ENCODE data around the gene TMEM62. TPM values are rescaled to one million over a fixed set of nuclear protein-coding genes. Genes with fewer than 3 reads are reported as not detected.
A peak's percentile ranks its signal among the peaks of the same experiment; 100 is the strongest.

The TMEM62 gene
- total and polyA plus RNA-seq, 2 experiments from 2014 or later = 6.5 to 11.2 TPM

DNA sequence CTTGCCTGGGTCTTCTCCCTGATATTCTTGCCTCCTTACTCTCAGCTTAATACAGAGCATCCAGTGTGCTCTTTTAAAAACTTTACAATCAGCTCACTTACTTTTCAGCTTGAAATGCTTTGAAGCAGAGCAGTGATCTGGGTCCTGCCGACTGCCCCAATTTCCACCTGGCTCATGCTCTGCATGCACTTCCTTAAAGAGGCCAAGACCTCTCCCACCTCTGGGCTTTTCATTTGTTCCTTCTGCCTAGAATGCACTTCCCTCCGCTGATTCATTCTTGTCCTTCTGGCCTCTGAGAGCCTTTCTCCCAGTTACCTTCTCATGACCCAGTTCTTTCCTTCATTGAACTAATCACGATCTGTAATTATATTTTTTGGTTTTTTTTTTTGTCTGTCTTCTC lies 49.9 kb downstream of the TMEM62 start:
- 78 to 80% methylated on average over 3 of the region's 3 CpGs for WGBS, 2 experiments (ENCODE audit: low coverage in 1 of 2, low lambda C conversion rate in 2 of 2, missing lambda C conversion rate in 2 of 2)
- in situ Hi-C loops (cut with MboI) = no loop called here

DNA sequence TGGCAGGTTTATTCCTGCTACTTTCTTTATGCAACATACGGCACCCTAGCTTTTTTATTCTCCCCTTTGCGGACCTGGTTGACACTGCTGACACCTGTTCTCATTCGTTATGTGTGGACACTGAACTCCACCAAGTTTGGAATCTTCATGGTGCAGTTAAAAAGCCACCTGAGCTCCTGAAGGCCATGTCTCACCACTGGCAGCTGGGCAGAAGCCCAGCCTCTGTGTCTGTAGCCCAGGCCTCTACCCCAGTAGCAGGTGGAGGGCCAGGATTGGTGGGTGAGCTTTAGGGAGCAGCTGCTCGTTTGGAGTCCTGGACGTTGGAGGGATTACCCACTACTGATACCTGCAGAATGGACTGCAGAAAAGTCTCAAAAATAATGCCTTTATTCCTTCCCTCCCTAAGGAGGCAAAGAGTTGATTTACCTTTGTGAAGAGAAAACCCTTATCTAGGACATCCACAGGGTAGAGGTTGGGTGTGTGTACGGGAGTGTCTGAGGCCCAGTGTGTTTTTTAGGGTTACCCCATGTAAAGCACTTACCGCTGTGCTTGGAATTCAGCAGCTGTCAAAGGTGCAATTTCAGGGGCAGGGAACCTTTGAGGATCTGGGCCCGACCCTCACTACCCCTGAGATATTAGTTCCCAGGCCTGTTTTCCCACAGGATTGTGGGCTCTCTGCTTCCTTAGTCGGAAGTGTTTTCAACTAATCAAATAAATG lies 51.2 kb downstream of the TMEM62 start:
- H3K36me3 ChIP-seq (ENCODE audit: low read depth) = peaks cover 5% of the 10 kb centered on the region
- H2AFZ ChIP-seq = peak overlapping the region; percentile 76
- 68 to 69% methylated on average over 9 of the region's 9 CpGs for WGBS, 2 experiments (ENCODE audit: low coverage in 1 of 2, low lambda C conversion rate in 2 of 2, missing lambda C conversion rate in 2 of 2)
- peak overlapping the region; percentile 47 for H3K4me2 ChIP-seq (ENCODE audit: unreplicated experiment)
- H4K20me1 ChIP-seq (ENCODE audit: insufficient read depth) = no peaks in the 10 kb centered on the region
- H3K27me3 ChIP-seq (replicated peaks; ENCODE audit: insufficient read depth) = no peaks in the 10 kb centered on the region
- DNase-seq = no peak
- H3K79me2 ChIP-seq (ENCODE audit: insufficient read depth) = peaks cover 26% of the 10 kb centered on the region
- no peaks in the 10 kb centered on the region for H3K9me3 ChIP-seq (ENCODE audit: low read depth)
- H3K4me1 ChIP-seq (ENCODE audit: insufficient read depth) = peaks cover 6% of the 10 kb centered on the region; the same call in 1 of the 2 replicates
- peak overlapping the region; percentile 92 for H3K9ac ChIP-seq
- no peak for TF ChIP-seq EZH2phosphoT487 (IDR thresholded peaks at IDR 0.05; ENCODE audit: insufficient read depth, low read depth)
- TF ChIP-seq EZH2 (IDR thresholded peaks at IDR 0.05; ENCODE audit: insufficient read depth, poor library complexity, severe bottlenecking) = no peak
- no peaks in the 10 kb centered on the region for H3K9me2 ChIP-seq (ENCODE audit: insufficient read depth)
- H3K4me3 ChIP-seq = peak overlapping the region; percentile 86
- H3F3A ChIP-seq (ENCODE audit: insufficient read depth) = peaks cover 25% of the 10 kb centered on the region
- in situ Hi-C loops (cut with MboI) = no loop called here
- peak overlapping the region; percentile 57; the same call in 1 of the 2 replicates for H3K27ac ChIP-seq

More for the DNA sequence above, 49.9 kb downstream of the TMEM62 start:
- no peaks in the 10 kb centered on the region for H3K27me3 ChIP-seq (replicated peaks; ENCODE audit: insufficient read depth)
- no peak overlapping the region for H3K4me2 ChIP-seq (ENCODE audit: unreplicated experiment)
- no peaks in the 10 kb centered on the region for H3K36me3 ChIP-seq (ENCODE audit: low read depth)
- no peak overlapping the region for H3K4me3 ChIP-seq
- H4K20me1 ChIP-seq (ENCODE audit: insufficient read depth) = no peaks in the 10 kb centered on the region
- no peaks in the 10 kb centered on the region for H3K9me2 ChIP-seq (ENCODE audit: insufficient read depth)
- TF ChIP-seq EZH2 (IDR thresholded peaks at IDR 0.05; ENCODE audit: insufficient read depth, poor library complexity, severe bottlenecking) (no peak), EZH2phosphoT487 (IDR thresholded peaks at IDR 0.05; ENCODE audit: insufficient read depth, low read depth) (no peak)
- H3K27ac ChIP-seq = no peak overlapping the region
- no peaks in the 10 kb centered on the region for H3K9me3 ChIP-seq (ENCODE audit: low read depth)
- H3K79me2 ChIP-seq (ENCODE audit: insufficient read depth) = peaks cover 23% of the 10 kb centered on the region
- H3K9ac ChIP-seq = no peak overlapping the region
- H3F3A ChIP-seq (ENCODE audit: insufficient read depth) = peaks cover 25% of the 10 kb centered on the region
- peaks cover 6% of the 10 kb centered on the region; the same call in 1 of the 2 replicates for H3K4me1 ChIP-seq (ENCODE audit: insufficient read depth)
- no peak overlapping the region for H2AFZ ChIP-seq
- no peak for DNase-seq

DNA sequence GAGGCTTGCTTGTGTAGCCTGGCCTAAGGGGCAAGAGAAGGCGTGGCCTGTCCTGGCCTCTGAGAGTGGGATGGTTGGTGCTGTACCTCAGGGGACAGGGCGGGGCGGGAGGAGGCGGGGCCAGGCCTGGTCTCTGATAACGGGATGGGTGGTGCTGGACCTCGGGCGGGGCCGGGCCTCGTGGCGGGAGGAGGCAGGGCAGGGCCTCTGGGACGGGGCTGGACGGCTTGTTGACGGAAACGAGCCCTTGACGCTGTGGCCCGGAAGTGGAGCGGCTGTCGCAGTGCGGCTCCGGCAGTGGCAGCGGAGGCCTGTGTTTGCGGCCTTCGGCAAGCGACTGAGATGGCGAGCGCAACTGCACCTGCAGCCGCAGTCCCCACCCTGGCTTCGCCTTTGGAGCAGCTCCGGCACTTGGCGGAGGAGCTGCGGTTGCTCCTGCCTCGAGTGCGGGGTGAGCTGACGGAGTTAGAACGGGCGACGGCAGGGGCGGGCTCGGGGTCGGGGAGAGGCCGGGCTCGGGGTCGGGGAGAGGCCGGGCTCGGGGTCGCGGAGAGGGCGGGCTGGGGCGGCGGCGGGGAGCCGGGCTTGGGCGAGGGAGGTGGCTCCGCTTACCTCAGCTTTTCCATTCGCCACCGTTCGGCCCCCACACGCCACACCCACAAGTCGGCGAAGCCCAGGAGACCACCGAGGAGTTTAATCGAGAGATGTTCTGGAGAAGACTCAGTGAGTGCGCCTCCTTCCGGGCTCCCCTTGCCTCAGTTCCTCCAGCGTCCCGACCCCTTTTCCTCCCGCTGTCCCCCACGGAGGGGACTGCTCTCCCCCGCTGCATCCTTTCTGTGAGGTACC lies 52.0 kb downstream of the TMEM62 start, which contains the start of gene CCNDBP1:
CCNDBP1 (plus strand) TSS at position 247 of the 846 bp plus-strand sequence; CDS start at position 343, 96 bp downstream.
- WGBS, 2 experiments (ENCODE audit: low coverage in 1 of 2, low lambda C conversion rate in 2 of 2, missing lambda C conversion rate in 2 of 2) = 1% methylated on average over 31 to 65 of the region's 69 CpGs
- peaks cover 26% of the 10 kb centered on the region for H3K79me2 ChIP-seq (ENCODE audit: insufficient read depth)
- H3F3A ChIP-seq (ENCODE audit: insufficient read depth) = peaks cover 25% of the 10 kb centered on the region
- H3K4me2 ChIP-seq (ENCODE audit: unreplicated experiment) = peak within 1 kb of the TSS; percentile 89
- TF ChIP-seq EZH2phosphoT487 (IDR thresholded peaks at IDR 0.05; ENCODE audit: insufficient read depth, low read depth) (no peak), EZH2 (IDR thresholded peaks at IDR 0.05; ENCODE audit: insufficient read depth, poor library complexity, severe bottlenecking) (no peak)
- H3K27me3 ChIP-seq (replicated peaks; ENCODE audit: insufficient read depth) = no peaks in the 10 kb centered on the region
- peak within 1 kb of the TSS; percentile 86 for H3K4me3 ChIP-seq
- peaks cover 6% of the 10 kb centered on the region; the same call in 1 of the 2 replicates for H3K4me1 ChIP-seq (ENCODE audit: insufficient read depth)
- H3K36me3 ChIP-seq (ENCODE audit: low read depth) = peaks cover 7% of the 10 kb centered on the region
- peak; percentile 86 for DNase-seq
- no peaks in the 10 kb centered on the region for H4K20me1 ChIP-seq (ENCODE audit: insufficient read depth)
- H3K27ac ChIP-seq = peak within 1 kb of the TSS; percentile 57
- H3K9me3 ChIP-seq (ENCODE audit: low read depth) = no peaks in the 10 kb centered on the region
- H2AFZ ChIP-seq = peak within 1 kb of the TSS; percentile 76
- in situ Hi-C loops (cut with MboI) = no loop called here
- peak within 1 kb of the TSS; percentile 92 for H3K9ac ChIP-seq
- H3K9me2 ChIP-seq (ENCODE audit: insufficient read depth) = no peaks in the 10 kb centered on the region

DNA sequence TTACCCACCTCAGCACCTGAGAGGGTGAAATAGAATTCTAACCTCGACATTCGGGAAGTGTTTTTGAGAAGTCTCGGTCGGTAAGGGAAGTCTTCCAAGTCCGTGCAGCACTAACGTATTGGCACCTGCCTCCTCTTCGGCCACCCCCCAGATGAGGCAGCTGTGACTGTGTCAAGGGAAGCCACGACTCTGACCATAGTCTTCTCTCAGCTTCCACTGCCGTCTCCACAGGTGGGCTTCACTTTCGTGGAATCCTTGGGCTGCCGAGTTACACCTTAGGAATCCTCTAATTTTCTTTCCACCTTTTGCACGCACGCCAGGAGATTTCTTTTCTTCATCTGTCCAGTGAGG lies 52.6 kb downstream of the TMEM62 start:
- Histone ChIP-seq H4K20me1 (ENCODE audit: insufficient read depth) (no peaks in the 10 kb centered on the region), H3K9me3 (ENCODE audit: low read depth) (no peaks in the 10 kb centered on the region), H3K9me2 (ENCODE audit: insufficient read depth) (no peaks in the 10 kb centered on the region), H3K4me1 (ENCODE audit: insufficient read depth) (peaks cover 6% of the 10 kb centered on the region; the same call in 1 of the 2 replicates), H3K27me3 (replicated peaks; ENCODE audit: insufficient read depth) (no peaks in the 10 kb centered on the region), H3K9ac (peak overlapping the region; percentile 92), H3F3A (ENCODE audit: insufficient read depth) (peaks cover 22% of the 10 kb centered on the region), H2AFZ (peak overlapping the region; percentile 76), H3K4me3 (peak overlapping the region; percentile 86), H3K27ac (no peak overlapping the region), H3K4me2 (ENCODE audit: unreplicated experiment) (peak overlapping the region; percentile 89), H3K79me2 (ENCODE audit: insufficient read depth) (peaks cover 26% of the 10 kb centered on the region), H3K36me3 (ENCODE audit: low read depth) (peaks cover 13% of the 10 kb centered on the region)
- DNase-seq = peak; percentile 45
- no peak for TF ChIP-seq EZH2 (IDR thresholded peaks at IDR 0.05; ENCODE audit: insufficient read depth, poor library complexity, severe bottlenecking)
- TF ChIP-seq EZH2phosphoT487 (IDR thresholded peaks at IDR 0.05; ENCODE audit: insufficient read depth, low read depth) = no peak
- in situ Hi-C loops (cut with MboI) = no loop called here
- WGBS, 2 experiments (ENCODE audit: low coverage in 1 of 2, low lambda C conversion rate in 2 of 2, missing lambda C conversion rate in 2 of 2) = 1 to 2% methylated on average over 13 of the region's 13 CpGs

Measured in GM23248 (cell line).